Lung (tissue), 12 donors: Measurements from ENCODE around the gene TEAD1. TPM values are rescaled to one million over a fixed set of nuclear protein-coding genes. Genes with fewer than 3 reads are reported as not detected.

Source experiments
- ATAC-seq: fragments of 200-7000 bp; cut with Tn5 transposase; one replicate; pipeline ENCODE4 v1.9.1; 2020; ENCODE audit warnings: moderate number of reproducible peaks; ENCODE audit not compliant: insufficient read depth, low FRiP score
- DNase-seq, 3 donors: peaks; one replicate each; pipeline ENCODE4 v3.0.0-alpha.2; 2013 to 2017
- H3K27ac ChIP-seq, 2 donors: one replicate each; pipeline ENCODE4 v1.5.1; 2013; ENCODE audit warnings: mild to moderate bottlenecking in 2 of 2, moderate library complexity in 2 of 2, control low read depth in 1 of 2, inconsistent platforms in 1 of 2, low read depth in 1 of 2, low read length in 1 of 2
- H3K27me3 ChIP-seq, 3 donors: one replicate each; pipeline ENCODE4 v1.5.1; 2013; ENCODE audit warnings: low read length in 2 of 3; ENCODE audit not compliant: control insufficient read depth in 3 of 3, insufficient read depth in 3 of 3
- H3K36me3 ChIP-seq, 4 donors: one replicate each; pipeline ENCODE4 v1.5.1; 2013; ENCODE audit warnings: low read length in 4 of 4, mild to moderate bottlenecking in 1 of 4, moderate library complexity in 1 of 4; ENCODE audit not compliant: control insufficient read depth in 4 of 4, insufficient read depth in 4 of 4
- H3K4me1 ChIP-seq, 5 donors: one replicate each; pipeline ENCODE4 v1.5.1; 2013; ENCODE audit warnings: low read length in 5 of 5, mild to moderate bottlenecking in 2 of 5, moderate library complexity in 1 of 5; ENCODE audit not compliant: control insufficient read depth in 5 of 5, insufficient read depth in 5 of 5
- H3K4me3 ChIP-seq: one replicate; pipeline ENCODE4 v1.5.1; 2013; ENCODE audit warnings: mild to moderate bottlenecking, control low read depth, moderate library complexity
- H3K9ac ChIP-seq, 2 donors: one replicate each; pipeline ENCODE4 v1.5.1; 2013; ENCODE audit warnings: low read length in 2 of 2, control low read depth in 1 of 2; ENCODE audit not compliant: insufficient read depth in 1 of 2
- H3K9me3 ChIP-seq, 4 donors: one replicate each; pipeline ENCODE4 v1.5.1; 2013; ENCODE audit warnings: low read length in 3 of 4, mild to moderate bottlenecking in 1 of 4, moderate library complexity in 1 of 4; ENCODE audit not compliant: control insufficient read depth in 4 of 4, insufficient read depth in 3 of 4
- WGBS, 2 donors: extraction: QIAGEN DNeasy Blood & Tissue Kit; methylation state at CpG; one replicate each; pipeline ENCODE4 v1.1.7; 2013; 5-methylcytosine and 5-hydroxymethylcytosine counted together
- polyA plus RNA-seq, 2 donors: library from polyadenylated mRNA; stranded (reverse); fragments of 200-250 nt; gene quantifications; one replicate each; pipeline ENCODE4 v1.2.1, GENCODE V29; 2013
- total RNA-seq, 2 donors: library from RNA; depleted of rRNA in 1 of 2; stranded (reverse); fragments of >200 nt in 1 of 2; gene quantifications; one replicate each; pipeline ENCODE4 v1.2.1, GENCODE V29; 2014 to 2021
- TF ChIP-seq, protein P1 (sequence below): IDR thresholded peaks from 2 replicates; pipeline ENCODE4 v1.5.1; 2012; ENCODE audit warnings: mild to moderate bottlenecking; ENCODE audit errors: control extremely low read depth, extremely low read depth
- donor health status: control.
- donor health status: control.
- donor health status: Bipolar disorder and iron deficiency.
- donor health status: healthy.
- donor health status: DM: yes; HTN: yes; CAD: no.

TEAD1 gene
- total and polyA plus RNA-seq, 4 donors: 7.7 to 141 (median 38.8) TPM

DNA sequence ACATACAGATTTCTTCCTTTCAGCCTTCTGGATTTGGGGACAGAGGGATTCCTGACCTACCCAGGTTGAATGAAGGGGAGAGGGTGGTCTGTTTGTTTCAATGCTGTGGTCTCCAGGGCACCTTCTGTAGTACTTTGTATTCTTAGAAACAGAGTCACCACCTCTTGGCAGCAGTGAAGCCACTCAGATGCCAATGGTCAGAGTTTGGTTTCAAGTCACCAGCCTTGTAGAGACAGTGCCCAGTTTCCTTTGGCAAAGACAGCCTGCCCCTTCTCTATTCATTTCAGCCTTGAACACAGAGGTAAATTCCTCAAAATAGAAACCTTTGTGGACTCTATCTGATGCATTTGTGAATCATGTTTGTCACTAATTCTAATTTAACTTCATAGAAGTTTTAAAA is 223.2 kb downstream of the TEAD1 start:
- ATAC-seq (no peak), DNase-seq (no peak)
- Histone ChIP-seq H3K9ac (no peak overlapping the region), H3K4me1 (peaks cover 0 to 4% (median 0%) of the 10 kb centered on the region in 5 donors), H3K9me3 (no peaks in the 10 kb centered on the region), H3K27ac (peak overlapping the region in 1 of 2 donors; percentile 90), H3K36me3 (peaks cover 4 to 41% (median 14%) of the 10 kb centered on the region in 4 donors), H3K27me3 (no peaks in the 10 kb centered on the region), H3K4me3 (no peak overlapping the region)
- TF ChIP-seq, protein P1, sequence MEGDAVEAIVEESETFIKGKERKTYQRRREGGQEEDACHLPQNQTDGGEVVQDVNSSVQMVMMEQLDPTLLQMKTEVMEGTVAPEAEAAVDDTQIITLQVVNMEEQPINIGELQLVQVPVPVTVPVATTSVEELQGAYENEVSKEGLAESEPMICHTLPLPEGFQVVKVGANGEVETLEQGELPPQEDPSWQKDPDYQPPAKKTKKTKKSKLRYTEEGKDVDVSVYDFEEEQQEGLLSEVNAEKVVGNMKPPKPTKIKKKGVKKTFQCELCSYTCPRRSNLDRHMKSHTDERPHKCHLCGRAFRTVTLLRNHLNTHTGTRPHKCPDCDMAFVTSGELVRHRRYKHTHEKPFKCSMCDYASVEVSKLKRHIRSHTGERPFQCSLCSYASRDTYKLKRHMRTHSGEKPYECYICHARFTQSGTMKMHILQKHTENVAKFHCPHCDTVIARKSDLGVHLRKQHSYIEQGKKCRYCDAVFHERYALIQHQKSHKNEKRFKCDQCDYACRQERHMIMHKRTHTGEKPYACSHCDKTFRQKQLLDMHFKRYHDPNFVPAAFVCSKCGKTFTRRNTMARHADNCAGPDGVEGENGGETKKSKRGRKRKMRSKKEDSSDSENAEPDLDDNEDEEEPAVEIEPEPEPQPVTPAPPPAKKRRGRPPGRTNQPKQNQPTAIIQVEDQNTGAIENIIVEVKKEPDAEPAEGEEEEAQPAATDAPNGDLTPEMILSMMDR: no peak

- DNase-seq (no peak), ATAC-seq (no peak)
- Histone ChIP-seq H3K27ac (peak overlapping the region in 1 of 2 donors; percentile 90), H3K36me3 (peaks cover 8 to 45% (median 18%) of the 10 kb centered on the region in 4 donors), H3K9me3 (no peaks in the 10 kb centered on the region), H3K9ac (no peak overlapping the region), H3K4me1 (peaks cover 0 to 4% (median 0%) of the 10 kb centered on the region in 5 donors), H3K4me3 (no peak overlapping the region), H3K27me3 (no peaks in the 10 kb centered on the region)
- TF ChIP-seq, protein P1: no peak
- 76 to 82% methylated on average over 3 of the region's 3 CpGs for WGBS, 2 donors
These were observed 223.6 kb downstream of the TEAD1 start for GRCh38 chr11:12897867-12898266.

DNA sequence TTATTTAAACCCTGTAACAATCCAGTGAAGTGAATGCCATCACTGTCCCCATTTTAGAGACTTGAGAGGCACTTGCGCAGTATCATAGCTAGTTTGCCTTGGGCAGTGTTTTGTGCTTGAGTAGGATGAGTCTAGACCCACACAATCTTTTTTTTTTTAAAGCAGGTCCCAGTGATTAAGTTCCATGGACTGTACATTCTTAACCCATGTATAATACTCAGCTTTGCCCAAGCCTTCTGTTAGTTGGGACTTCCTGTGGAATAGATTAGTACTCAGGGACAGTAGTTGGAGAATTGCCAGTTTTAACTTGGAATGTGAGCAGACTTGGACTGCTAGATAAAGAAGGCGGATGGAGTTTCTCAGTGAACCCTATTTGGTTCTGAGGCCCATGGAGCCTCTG is 226.3 kb downstream of the TEAD1 start:
- Histone ChIP-seq H3K9me3 (no peaks in the 10 kb centered on the region), H3K4me1 (peaks cover 0 to 4% (median 0%) of the 10 kb centered on the region in 5 donors), H3K27ac (peak overlapping the region in 1 of 2 donors; percentile 90), H3K9ac (no peak overlapping the region), H3K27me3 (no peaks in the 10 kb centered on the region), H3K4me3 (no peak overlapping the region), H3K36me3 (peaks cover 8 to 30% (median 21%) of the 10 kb centered on the region in 4 donors)
- ATAC-seq (peak; percentile 49), DNase-seq (peak in 2 of 3 donors; percentile 81 to 89)
- WGBS, 2 donors: 88 to 97% methylated on average over 2 of the region's 2 CpGs
- TF ChIP-seq, protein P1: no peak

- WGBS, 2 donors: 79 to 88% methylated on average over 1 of the region's 1 CpG
- Histone ChIP-seq H3K27ac (peak overlapping the region in 1 of 2 donors; percentile 90), H3K4me3 (no peak overlapping the region), H3K36me3 (peaks cover 8 to 28% (median 21%) of the 10 kb centered on the region in 4 donors), H3K9ac (no peak overlapping the region), H3K9me3 (no peaks in the 10 kb centered on the region), H3K27me3 (no peaks in the 10 kb centered on the region), H3K4me1 (peaks cover 0 to 4% (median 0%) of the 10 kb centered on the region in 5 donors)
- ATAC-seq (no peak), DNase-seq (no peak)
- TF ChIP-seq, protein P1: no peak
These were observed 227.1 kb downstream of the TEAD1 start for GRCh38 chr11:12901272-12901671.
